ENCODE results near the gene MVK. TPM values are rescaled to one million over a fixed set of nuclear protein-coding genes. Genes with fewer than 3 reads are reported as not detected.

The MVK gene
- total and polyA plus RNA-seq, 4 donors, result 34.9 to 50.3 (median 41.4) TPM

- WGBS, result 93% methylated on average over 3 of the region's 3 CpGs
- DNase-seq (ENCODE audit: low spot score), result no peak
- H3K4me1 ChIP-seq (ENCODE audit: control insufficient read depth in 4 of 4, insufficient read depth in 4 of 4, low read length in 3 of 4), result no peaks in the 10 kb centered on the region
These were observed 58.2 kb downstream of the MVK start for GRCh38 chr12:109631751-109632150.

GRCh38 chr12:109632342-109632741, 58.7 kb downstream of the MVK start:
- 90% methylated on average over 8 of the region's 8 CpGs for WGBS
- Histone ChIP-seq H3K4me3 (ENCODE audit: low read depth in 1 of 3, low read length in 3 of 3) (no peak overlapping the region), H3K9ac (ENCODE audit: low read depth in 1 of 2, low read length in 2 of 2) (no peak overlapping the region), H3K27me3 (ENCODE audit: control insufficient read depth in 4 of 4, insufficient read depth in 4 of 4, low read length in 3 of 4) (no peaks in the 10 kb centered on the region), H3K36me3 (ENCODE audit: control insufficient read depth in 4 of 4, insufficient read depth in 3 of 4, low read depth in 1 of 4, low read length in 3 of 4) (no peaks in the 10 kb centered on the region), H3K9me3 (ENCODE audit: control insufficient read depth in 4 of 4, low read length in 3 of 4) (no peaks in the 10 kb centered on the region), H3K4me1 (ENCODE audit: control insufficient read depth in 4 of 4, insufficient read depth in 4 of 4, low read length in 3 of 4) (no peaks in the 10 kb centered on the region), H3K27ac (ENCODE audit: low read depth in 1 of 2, low read length in 2 of 2) (no peak overlapping the region)
- no peak for TF ChIP-seq SP1 (IDR thresholded peaks at IDR 0.05)
- TF ChIP-seq EGR1 (IDR thresholded peaks at IDR 0.05; ENCODE audit: low read depth in 2 of 2), result no peak
- no peak for DNase-seq (ENCODE audit: low spot score)

More at GRCh38 chr12:109631751-109632150, 58.2 kb downstream of the MVK start:
- no peak overlapping the region for H3K9ac ChIP-seq (ENCODE audit: low read depth in 1 of 2, low read length in 2 of 2)
- no peaks in the 10 kb centered on the region for H3K36me3 ChIP-seq (ENCODE audit: control insufficient read depth in 4 of 4, insufficient read depth in 3 of 4, low read depth in 1 of 4, low read length in 3 of 4)
- H3K9me3 ChIP-seq (ENCODE audit: control insufficient read depth in 4 of 4, low read length in 3 of 4), result no peaks in the 10 kb centered on the region
- H3K27me3 ChIP-seq (ENCODE audit: control insufficient read depth in 4 of 4, insufficient read depth in 4 of 4, low read length in 3 of 4), result no peaks in the 10 kb centered on the region
- H3K27ac ChIP-seq (ENCODE audit: low read depth in 1 of 2, low read length in 2 of 2), result no peak overlapping the region
- H3K4me3 ChIP-seq (ENCODE audit: low read depth in 1 of 3, low read length in 3 of 3), result no peak overlapping the region
- TF ChIP-seq HNF4G (IDR thresholded peaks at IDR 0.05) (no peak), JUND (IDR thresholded peaks at IDR 0.05) (no peak), MAX (IDR thresholded peaks at IDR 0.05) (no peak), EGR1 (IDR thresholded peaks at IDR 0.05; ENCODE audit: low read depth in 2 of 2) (no peak), FOXA2 (IDR thresholded peaks at IDR 0.05) (no peak), RXRA (IDR thresholded peaks at IDR 0.05) (no peak), FOXA1 (IDR thresholded peaks at IDR 0.05) (no peak), TAF1 (conservative IDR thresholded peaks at IDR 0.05) (no peak), SP1 (IDR thresholded peaks at IDR 0.05) (no peak)

GRCh38 chr12:109635717-109636116, 62.1 kb downstream of the MVK start:
- Histone ChIP-seq H3K36me3 (ENCODE audit: control insufficient read depth in 4 of 4, insufficient read depth in 3 of 4, low read depth in 1 of 4, low read length in 3 of 4) (no peaks in the 10 kb centered on the region), H3K4me1 (ENCODE audit: control insufficient read depth in 4 of 4, insufficient read depth in 4 of 4, low read length in 3 of 4) (no peaks in the 10 kb centered on the region), H3K4me3 (ENCODE audit: low read depth in 1 of 3, low read length in 3 of 3) (no peak overlapping the region), H3K27ac (ENCODE audit: low read depth in 1 of 2, low read length in 2 of 2) (no peak overlapping the region), H3K9ac (ENCODE audit: low read depth in 1 of 2, low read length in 2 of 2) (no peak overlapping the region), H3K27me3 (ENCODE audit: control insufficient read depth in 4 of 4, insufficient read depth in 4 of 4, low read length in 3 of 4) (no peaks in the 10 kb centered on the region), H3K9me3 (ENCODE audit: control insufficient read depth in 4 of 4, low read length in 3 of 4) (no peaks in the 10 kb centered on the region)
- 98% methylated on average over 3 of the region's 3 CpGs for WGBS
- no peak for TF ChIP-seq YY1 (IDR thresholded peaks at IDR 0.05)
- TF ChIP-seq REST (IDR thresholded peaks at IDR 0.05), result no peak
- no peak for TF ChIP-seq HNF4G (IDR thresholded peaks at IDR 0.05)
- no peak for TF ChIP-seq JUND (IDR thresholded peaks at IDR 0.05)
- TF ChIP-seq ZBTB33 (IDR thresholded peaks at IDR 0.05), result no peak
- no peak for TF ChIP-seq GABPA (IDR thresholded peaks at IDR 0.05 in 1 of 2, conservative IDR thresholded peaks at IDR 0.05 in 1 of 2)
- TF ChIP-seq FOXA2 (IDR thresholded peaks at IDR 0.05), result no peak
- TF ChIP-seq CTCF (IDR thresholded peaks at IDR 0.05; ENCODE audit: low read depth, low read length, missing input control), result no peak
- no peak for TF ChIP-seq RXRA (IDR thresholded peaks at IDR 0.05)
- no peak for TF ChIP-seq FOXA1 (IDR thresholded peaks at IDR 0.05)
- no peak for TF ChIP-seq SP1 (IDR thresholded peaks at IDR 0.05)
- no peak for TF ChIP-seq TAF1 (conservative IDR thresholded peaks at IDR 0.05)
- DNase-seq (ENCODE audit: low spot score), result no peak

Data from liver (tissue), 9 donors.